HG02588 (cell line): ENCODE measurements around the gene DNAJC5G.
"Not testable (repeated sequence)": the region's sequence is repeated elsewhere in the genome, so short reads cannot be mapped to it uniquely, and the experiment has no call there.

Experiments used
- ATAC-seq: cut with Tn5 transposase; IDR thresholded peaks from one replicate; pipeline ENCODE4 v1.9.1; 2021; ENCODE audit warnings: mild to moderate bottlenecking, moderate library complexity; ENCODE audit not compliant: unreplicated experiment

Gene DNAJC5G

DNA sequence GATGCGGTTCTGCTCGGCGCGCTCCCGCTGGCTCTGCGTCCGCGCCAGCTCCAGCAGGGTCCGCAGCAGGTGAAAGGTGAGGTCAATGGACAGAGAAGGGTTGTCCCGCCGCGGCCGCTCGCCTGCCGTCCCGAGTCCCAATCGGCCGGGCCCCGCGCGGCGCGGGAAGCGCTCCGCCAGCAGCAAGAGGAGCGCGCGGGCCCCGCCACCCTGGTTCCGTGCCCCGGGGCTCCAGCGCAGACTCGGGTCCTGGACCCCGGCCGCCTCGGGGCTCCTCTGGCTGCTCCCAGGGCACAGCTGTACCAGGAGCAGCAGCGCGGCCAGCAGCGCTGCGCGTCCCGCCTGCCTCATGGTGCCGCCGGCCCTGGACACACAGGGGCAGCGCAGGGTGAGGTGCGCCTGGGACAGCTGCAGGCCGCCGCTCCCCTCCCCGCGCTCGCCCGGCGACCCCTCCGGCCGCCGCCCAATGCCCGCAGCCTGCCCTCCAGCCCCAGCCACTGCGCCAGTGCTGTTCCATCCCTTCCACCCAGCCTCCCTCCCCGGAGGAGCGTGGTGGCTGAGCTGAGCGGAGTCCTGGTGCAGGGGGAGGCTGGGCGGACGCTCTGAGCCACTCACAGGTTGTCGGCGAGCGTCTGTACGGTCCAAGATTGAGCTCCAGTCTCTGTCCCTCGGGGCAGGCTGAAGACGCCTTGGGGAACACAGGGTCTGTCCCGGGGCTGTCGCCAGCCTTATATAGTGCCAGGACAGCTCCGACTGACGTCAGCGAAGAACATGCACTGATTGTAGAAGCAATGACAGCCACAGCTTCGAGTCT, 32.5 kb downstream of the DNAJC5G start:
- ATAC-seq = no peak

DNA sequence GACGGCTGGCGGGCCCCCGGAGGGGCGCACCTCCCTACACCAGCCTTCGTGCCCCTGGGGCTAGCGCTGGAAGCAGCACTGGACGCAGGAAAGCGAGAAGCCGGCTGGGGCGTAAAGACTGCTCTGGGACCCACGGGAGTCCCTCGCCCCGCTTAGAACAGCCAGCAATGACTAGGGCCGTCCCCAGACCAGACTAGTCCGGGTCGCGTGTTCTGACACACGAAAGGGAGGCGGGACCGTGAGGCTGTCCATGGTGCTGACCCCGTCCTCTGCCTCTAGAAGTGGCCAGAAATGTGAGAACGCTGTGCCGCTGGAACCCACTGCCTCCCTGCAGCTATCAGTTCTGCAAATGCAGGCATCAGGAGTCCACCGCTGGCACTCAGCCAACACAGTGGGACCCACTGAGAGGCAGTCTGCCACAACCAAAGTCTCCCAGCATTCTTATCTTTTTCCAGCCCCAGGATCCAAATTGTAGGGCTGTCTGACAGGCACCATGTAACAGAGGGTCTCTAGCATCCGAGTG, 33.2 kb downstream of the DNAJC5G start, which contains the start of gene UCN:
TSS of gene UCN (minus strand) at position 87 of the 523 bp plus-strand sequence. CDS start 550 bp downstream, outside the sequence.
- no peak for ATAC-seq

DNA sequence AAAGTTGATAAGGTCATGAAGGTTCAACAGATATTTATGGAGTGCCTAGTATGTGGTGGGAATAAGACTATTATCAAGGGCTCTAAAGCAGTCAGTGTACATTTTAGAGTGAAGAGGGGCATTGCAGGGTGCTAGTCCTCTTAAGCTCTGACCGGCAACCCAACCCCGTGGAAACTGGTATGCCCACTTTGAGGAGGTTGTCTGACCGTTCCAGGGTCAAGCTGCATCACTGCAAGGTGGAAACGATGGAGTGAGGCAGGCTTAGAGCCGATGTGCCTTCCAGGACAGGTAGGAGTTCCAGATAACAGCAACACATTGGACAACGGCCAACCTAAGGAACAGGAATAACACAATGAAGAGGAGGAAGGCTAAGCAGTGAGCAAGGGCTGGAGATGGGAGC, 34.4 kb downstream of the DNAJC5G start:
- ATAC-seq = no peak

DNA sequence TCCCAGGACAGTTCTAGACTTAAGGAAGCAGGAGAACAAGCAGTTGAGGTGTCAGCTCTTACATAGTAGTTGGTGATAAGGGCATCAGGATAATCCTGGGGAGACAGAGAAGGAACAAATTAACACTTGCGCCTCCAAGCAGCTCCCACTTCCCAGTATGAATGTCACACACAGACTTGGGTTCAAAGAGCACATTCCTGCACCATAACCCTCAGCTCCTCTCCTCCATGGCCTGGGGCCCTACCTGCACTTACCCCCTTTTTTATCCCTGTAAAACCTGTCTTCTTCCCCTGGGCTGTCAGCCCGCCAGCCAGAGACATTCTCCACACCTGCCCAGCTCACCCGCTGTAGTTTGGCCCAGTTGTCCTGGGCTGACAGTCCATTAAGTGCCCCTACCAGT, 36.9 kb downstream of the DNAJC5G start:
- ATAC-seq = no peak

DNA sequence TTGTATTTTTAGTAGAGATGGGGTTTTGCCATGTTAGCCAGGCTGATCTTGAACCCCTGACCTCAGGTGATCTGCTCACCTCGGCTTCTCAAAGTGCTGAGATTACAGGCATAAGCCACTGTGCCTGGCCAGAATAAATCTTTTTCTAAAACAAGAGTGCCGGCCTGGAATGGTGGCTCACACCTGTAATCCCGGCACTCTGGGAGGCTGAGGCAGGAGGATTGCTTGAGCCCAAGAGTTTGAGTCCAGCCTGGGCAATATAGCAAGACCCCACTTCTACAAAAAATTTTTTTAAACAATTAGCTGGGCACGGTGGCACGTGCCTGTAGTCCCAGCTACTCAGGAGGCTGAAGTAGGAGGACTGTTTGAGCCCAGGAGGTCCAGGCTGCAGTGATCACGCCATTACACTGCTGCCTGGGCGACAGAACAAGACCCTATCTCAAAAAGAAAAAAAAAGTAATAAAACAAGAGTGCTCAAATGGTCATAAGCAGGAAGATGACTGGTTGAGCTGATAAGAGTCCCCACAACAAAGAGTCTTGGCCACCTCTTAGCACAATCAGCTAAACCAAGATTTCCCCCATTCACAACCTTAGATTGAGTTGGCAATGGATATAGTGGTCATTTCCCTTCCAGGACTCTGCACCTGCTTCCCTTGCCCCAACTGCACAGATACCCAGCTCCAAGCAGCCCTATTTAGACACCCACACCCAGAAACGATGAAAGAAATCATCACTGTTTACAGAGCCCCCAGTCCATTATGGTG, 38.8 kb downstream of the DNAJC5G start:
- ATAC-seq = no peak

DNA sequence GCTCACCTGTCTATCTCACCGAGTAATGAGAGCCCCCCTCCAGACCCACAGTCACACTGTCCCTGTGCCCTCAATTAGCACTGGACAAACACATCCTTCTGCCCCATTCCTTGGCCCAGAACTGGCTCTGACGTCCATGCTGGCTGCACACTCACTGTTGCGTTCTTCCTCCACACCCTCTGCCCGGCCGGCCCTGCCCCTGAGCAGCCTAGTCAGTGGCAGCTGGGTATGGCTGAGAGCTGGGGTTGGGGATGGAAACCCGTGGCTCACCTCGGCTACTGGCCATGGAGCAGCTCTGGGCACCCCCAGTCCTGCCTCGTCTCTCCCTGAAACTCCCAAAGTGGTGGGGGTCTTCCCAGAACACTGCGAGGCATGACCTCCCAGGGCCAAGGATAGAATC, 39.5 kb downstream of the DNAJC5G start:
- no peak for ATAC-seq

DNA sequence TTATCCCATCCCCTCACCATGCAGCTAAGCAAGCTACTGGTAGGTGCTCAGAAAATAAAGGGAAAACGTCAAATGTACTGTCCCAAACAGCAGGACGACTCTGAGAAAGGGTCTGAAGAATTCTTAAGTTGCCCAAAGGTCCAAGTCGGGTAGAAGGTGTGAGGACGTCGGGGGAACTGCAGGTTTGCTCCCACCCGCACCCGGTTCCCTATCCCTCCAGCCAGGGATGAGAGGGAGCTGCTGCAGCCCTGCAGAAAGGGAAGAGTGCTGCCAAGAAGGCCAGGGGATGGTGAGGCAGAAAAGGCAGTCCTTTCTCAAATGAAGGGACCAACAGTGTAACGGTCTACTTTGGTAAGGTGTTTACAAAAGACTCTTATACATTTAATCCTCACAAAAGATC, 39.9 kb downstream of the DNAJC5G start:
- no peak for ATAC-seq

DNA sequence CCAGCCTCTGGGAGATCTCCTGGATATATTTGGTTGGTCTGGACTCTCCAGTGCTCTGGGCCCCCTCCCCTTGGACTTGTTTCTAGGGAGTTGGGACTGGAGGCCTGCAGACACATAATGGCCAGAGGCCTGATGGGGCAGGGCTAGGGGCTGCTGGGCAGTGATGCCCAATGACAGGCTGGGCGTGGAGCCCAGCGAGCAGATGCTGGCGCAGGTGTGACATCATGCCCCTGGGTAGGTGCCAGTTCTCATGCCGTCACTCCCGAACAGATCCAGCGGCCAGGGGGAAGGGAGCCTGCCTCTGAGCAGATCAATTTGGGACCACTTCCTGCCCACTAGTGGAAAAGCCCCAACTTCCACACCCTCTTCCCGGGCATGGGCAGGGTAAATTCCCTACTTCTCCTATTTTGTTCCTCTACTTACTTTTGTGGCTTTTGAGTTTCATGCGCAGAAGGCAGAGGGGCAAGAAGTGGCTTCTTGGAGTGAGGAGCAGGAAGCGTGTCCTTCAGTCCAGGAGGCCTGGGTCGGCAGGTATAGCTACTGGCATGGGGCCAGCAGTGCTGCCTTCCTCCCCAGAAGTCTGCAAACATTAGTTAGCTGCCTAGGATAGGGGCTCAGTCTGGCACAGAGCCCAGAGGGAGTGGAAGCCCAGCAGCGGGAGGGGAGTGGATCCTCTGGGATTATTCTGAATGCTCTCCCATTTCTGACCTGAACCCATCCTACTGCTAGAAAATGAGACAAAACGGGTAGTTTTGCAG, 41.6 kb downstream of the DNAJC5G start:
- no peak for ATAC-seq

DNA sequence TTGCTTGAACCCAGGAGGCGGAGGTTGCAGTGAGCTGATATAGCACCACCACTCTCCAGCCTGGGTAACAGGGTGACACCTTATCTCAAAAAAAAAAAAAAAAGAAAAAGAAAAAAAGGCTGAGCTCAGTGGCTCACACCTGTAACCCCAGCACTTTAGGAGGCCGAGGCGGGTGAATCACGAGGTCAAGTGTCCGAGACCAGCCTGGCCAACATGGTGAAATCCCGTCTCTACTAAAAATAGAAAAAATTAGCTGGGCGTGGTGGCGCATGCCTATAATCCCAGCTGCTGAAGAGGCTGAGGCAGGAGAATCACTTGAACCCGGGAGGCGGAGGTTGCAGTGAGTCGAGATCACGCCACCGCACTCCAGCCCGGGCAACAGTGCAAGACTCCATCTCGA, 44.6 kb downstream of the DNAJC5G start:
- not testable (repeated sequence) for ATAC-seq

DNA sequence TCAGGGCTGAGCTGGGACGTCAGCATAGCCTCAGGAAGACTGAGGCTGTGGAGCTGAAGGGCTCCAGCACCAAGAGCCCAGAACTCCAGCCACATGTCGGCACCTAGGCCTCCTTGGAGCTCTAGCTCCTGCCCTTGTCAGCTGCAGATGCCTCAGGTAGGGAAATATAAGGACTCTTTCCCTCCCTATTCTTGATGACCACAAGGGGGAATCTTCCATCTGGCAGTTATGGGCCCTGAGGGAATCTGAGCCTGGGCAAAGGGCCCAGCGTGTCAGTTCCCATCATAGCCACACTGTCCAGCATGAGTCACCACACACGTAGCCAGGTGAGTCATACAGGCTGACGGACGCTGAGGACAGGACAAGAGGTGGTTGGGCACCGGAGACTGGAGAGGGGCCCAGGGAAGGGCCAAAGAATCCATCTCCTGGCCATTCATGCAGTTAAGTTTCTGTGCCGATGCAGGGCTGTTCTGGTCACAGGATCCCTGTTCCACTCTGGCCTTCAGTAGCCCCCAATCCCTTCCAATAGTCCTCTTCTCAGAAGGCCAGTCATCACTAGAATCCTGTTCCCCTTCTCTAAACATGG, 45.8 kb downstream of the DNAJC5G start:
- ATAC-seq = no peak

DNA sequence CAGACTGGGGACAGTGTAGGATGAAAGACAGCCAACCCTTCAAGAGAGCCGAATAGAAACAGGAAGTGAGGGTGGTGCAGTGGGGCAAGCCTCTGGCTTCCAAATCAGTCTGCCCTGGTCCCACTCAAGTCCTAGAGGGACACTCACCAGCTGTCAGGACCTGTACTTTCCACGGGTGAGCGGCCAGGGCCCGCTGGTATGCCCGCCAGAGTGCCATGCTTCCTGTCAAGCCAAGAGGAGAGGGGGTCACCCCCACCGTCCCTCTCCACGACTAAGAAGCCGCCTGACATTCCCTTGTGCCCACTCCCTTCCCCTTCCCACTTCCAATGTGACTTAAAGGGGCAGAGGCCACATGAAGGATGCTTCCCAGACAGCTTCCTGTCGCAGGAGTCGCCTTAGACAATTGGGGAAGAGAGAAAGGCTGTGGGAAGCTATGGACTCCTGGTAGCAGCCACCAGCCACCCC, 47.1 kb downstream of the DNAJC5G start:
- ATAC-seq = no peak

DNA sequence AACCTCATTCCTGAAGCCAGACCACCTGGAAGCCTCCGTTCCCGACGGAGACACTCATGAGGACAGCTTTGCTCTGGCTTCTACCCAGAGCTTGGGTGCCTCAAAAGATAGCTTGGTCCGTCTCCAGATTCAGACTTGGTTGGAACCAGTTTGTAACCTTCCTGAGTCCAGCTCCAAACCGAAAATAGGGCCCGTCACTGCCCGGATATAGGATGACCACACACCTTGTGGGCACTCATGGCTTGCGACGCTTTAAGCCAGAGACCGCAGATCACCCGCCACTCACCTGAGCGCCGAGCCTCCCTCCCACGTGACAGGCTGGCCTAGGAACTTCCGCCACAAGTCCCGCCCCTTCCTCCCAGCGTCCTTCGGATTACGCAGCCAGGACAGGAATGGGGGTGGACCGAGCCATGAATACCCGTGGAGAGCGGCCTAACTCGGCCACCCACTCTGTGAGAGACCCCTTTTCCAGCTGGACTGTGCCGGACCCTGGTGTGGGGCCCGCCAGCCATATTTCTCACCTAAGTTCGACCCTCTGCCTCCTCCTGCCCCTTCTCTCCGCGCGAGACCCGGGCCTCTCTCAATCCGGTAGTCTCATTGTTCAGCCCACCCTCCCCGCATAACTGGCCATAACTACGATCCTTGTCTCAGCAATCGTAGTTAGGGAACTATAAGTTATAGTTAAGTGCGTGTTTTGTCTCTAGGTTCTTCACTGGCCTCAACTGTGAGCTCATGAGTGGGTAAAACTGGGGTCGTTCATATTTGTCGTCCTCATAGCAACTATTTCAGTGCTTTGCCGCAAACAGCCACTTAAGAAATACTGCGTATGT, 47.7 kb downstream of the DNAJC5G start, which contains the start of gene MPV17:
TSS of gene MPV17 (minus strand) at position 332 of the 830 bp plus-strand sequence. CDS start 580 bp downstream, outside the sequence.
- ATAC-seq = peak; percentile 86

DNA sequence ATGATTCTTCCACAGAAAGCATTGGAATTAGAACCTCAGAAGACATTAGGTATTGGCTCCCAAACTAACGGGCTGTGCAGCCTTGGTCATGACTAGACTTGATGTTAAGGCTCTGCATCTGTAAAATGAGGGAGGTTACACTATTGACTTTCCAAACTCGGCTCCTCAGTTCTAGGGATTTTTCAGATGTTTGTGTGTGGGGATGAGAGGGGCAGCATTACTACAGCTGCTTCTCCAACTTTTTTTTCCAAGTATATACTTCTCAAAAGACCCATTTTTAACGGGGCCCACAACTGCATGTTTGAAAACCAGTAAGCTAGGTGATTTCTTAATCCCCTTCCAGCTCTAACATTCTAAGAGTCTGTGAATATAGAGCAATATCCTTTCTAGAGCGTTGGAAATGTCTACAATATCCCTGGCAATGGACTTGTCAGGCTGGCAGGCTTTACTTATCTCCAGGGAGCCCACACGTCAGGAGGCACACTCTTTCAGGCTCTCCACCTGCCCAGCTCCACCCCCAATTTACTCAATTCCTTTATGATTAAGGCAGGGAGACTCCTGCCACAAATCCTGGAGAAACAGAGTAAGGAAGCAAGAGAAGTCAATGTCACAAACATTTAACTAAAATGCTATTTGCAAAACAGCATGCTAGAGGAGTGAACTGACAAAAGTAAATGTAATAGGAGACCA, 48.5 kb downstream of the DNAJC5G start:
- no peak for ATAC-seq

DNA sequence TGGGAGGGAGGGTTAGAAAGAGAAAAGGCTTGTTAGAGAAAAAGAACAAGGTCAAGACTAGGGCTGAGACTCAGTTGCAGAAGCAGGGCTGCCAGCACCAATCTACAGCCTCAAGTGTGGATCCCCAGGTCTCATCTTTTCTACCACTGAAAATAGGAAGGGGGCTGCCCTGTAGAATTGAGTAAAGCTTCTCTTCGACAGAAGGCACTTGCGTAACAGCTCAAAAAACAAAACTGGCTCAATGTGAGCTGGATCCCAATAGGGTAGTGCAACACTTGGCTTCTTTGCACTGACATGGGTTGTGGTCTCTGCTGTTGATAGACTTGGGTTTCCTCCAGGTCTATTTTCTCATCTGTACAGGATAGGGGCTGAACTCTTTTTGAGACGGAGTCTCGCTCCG, 49.5 kb downstream of the DNAJC5G start:
- no peak for ATAC-seq
